Vagina (tissue), 2 donors: ENCODE results near the gene REN.

Experiments
- POLR2A ChIP-seq, 2 donors: fragments of 450-650 bp; IDR thresholded peaks; one replicate each; pipeline ENCODE4 v1.6.1; 2017; ENCODE audit warnings: antibody characterized with exemption in 2 of 2, mild to moderate bottlenecking in 2 of 2, moderate library complexity in 2 of 2
- POLR2AphosphoS5 ChIP-seq, 2 donors: sonication (generic); formaldehyde crosslinking; IDR thresholded peaks; one replicate each; pipeline ENCODE4 v1.9.0; 2017; ENCODE audit warnings: antibody characterized with exemption in 2 of 2, mild to moderate bottlenecking in 2 of 2, low read depth in 1 of 2; ENCODE audit not compliant: insufficient read depth in 1 of 2
- TF ChIP-seq, protein P1 (sequence below), 3 experiments: fragments of 450-650 bp in 2 of 3; fragments of 200-600 bp in 1 of 3; sonication (generic) in 1 of 3; IDR thresholded peaks; one replicate each; pipeline ENCODE4 v1.5.1; 2017 to 2019; ENCODE audit warnings: antibody characterized with exemption in 3 of 3, mild to moderate bottlenecking in 2 of 3, moderate library complexity in 2 of 3

DNA sequence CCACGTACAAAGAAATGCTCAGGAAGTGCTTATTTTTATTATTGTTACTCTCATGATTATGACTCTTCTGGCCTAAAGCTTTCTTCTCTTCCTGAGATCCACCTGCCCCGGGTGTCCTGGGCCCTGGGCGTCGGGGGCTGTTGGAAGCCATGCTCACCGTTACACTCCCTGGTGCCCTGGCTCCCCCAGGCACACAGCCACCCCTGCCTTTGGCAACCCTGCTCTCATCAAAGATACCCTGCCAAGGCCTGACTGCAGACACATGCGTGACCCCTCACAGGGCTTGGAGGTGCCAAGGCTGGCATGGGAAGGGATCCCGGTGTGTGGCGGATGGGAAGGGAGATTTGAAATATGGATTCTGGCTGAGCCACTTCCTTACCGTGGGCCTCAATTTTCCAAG lies 33.4 kb upstream of the REN start:
- TF ChIP-seq, protein P1, sequence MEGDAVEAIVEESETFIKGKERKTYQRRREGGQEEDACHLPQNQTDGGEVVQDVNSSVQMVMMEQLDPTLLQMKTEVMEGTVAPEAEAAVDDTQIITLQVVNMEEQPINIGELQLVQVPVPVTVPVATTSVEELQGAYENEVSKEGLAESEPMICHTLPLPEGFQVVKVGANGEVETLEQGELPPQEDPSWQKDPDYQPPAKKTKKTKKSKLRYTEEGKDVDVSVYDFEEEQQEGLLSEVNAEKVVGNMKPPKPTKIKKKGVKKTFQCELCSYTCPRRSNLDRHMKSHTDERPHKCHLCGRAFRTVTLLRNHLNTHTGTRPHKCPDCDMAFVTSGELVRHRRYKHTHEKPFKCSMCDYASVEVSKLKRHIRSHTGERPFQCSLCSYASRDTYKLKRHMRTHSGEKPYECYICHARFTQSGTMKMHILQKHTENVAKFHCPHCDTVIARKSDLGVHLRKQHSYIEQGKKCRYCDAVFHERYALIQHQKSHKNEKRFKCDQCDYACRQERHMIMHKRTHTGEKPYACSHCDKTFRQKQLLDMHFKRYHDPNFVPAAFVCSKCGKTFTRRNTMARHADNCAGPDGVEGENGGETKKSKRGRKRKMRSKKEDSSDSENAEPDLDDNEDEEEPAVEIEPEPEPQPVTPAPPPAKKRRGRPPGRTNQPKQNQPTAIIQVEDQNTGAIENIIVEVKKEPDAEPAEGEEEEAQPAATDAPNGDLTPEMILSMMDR (IDR thresholded peaks at IDR 0.05) = no peak
- TF ChIP-seq POLR2A (IDR thresholded peaks at IDR 0.05) (no peak), POLR2AphosphoS5 (IDR thresholded peaks at IDR 0.05; ENCODE audit: insufficient read depth in 1 of 2, low read depth in 1 of 2) (no peak)
